Fibroblast of skin of abdomen (primary cell): ENCODE measurements around the gene COL25A1.
"Not testable (repeated sequence)": the region's sequence is repeated elsewhere in the genome, so short reads cannot be mapped to it uniquely, and the experiment has no call there.

ENCODE experiments used
- DNase-seq: peaks from one replicate; pipeline ENCODE4 v3.0.0-alpha.2; 2013

Gene COL25A1

DNA sequence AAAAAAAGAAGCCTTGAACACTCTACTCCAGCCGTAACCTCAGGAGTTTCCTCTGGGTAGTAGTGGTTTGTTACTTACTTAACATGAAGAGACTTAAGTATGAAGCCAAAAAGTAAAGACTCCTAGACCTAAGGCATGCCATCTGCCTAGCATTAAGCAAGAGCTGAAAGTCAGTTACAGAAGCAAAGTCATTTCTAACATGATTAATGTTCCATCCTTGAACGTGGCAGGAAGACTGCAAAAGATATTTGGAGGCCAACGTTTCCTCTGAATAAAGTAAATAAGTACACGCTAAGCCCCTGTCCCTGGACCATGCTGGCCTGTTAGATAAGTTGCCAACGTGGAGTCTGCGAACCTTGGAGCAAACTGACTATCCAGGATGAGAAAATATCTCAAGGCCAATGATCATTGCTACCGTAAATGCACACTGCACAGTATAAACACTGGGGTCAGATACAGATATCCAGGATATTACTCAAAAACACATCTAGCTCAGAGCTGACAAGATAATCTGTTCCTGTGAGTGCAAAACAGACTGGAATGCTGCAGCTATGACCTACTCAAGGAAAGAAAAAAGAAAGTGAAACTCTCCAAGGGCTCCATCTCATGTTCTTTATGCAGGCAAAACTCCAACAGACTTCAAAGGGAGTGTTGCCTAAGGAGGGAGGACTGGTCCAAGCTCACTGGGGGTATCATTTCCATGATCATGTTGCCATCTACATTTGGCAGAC, 255.8 kb downstream of the COL25A1 start:
- DNase-seq: peak; percentile 83

GRCh38 chr4:109044431-109044830, 258.0 kb downstream of the COL25A1 start:
- no peak for DNase-seq

DNA sequence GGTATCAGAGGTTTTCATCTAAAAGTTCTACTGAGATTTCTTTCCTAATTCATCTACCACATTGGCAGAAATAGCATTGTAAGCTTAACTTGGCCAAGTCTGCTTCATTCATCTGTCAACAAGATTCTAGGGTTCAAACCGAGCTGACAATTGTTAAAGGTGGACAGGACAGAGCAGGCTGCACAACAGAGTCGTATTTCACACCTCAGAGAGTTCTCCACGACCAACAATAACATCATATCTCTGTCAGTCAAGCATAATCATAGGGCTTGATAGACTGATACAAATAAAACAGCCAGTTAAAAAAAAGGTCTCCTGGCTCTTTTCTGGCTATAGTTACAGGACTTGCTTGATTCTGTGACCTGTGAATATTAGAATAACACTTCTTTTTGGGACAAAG, 259.2 kb downstream of the COL25A1 start:
- no peak for DNase-seq

DNA sequence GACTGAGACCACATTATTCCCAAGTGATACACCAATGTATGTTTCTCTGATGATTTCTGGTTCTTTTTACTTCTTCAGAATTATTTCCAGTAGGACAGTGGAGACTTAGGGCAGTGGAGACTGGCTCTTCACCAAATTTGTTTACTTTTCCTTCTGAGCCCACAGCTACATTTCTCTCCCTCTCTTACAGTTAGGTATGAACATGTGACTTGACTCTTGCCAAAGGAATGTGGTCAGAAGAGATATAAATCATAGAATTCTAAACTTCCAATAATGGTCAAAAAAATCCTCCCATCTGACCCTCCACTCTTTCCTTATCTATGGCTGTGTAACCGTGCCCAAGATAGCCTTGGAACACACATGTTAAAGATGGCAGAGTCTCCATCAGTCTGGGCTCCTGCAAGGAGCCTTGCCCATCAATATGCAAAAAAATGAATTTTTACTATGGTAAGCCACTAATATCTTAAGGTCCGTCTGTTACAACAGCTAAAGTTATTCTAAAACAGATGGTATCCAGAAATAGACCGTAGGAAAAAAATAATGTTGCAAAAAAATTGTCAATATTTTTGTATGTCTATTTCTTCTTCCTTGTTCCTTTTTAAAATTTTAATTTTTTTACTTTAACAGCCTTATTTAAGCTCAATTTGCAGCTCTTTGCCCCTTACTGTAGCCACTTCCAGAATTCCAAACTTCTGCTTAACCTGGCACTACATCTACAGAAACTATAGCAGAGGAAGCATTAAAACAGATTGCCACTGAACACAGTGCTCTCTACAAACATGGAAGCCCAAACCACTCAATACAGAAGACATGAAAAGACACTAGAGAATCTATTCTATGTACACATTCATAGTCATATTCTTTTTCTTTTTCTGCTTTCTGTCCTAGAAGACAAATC, 260.7 kb downstream of the COL25A1 start:
- DNase-seq: peak; percentile 78

DNA sequence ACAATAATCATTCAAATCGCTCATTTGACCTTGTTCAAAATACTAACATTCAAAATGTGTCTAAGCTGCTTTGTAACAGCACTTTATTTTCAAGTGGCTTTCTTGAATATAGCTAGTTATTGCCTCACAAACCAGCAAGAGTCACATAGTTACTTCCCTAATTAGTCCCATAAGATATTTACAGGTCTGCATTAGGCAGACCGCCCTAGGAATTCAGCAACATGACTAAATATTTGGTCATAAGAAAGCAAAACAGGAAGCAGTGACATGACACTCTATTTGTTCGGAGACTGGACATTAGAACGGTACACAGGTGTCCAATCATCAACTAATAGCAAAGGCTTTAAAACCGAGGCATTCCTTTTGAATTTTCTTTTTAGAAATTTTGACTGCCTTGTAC, 262.0 kb downstream of the COL25A1 start:
- peak; percentile 44 for DNase-seq

GRCh38 chr4:109037026-109037425, 265.4 kb downstream of the COL25A1 start:
- DNase-seq: no peak

GRCh38 chr4:109033993-109034392, 268.5 kb downstream of the COL25A1 start:
- no peak for DNase-seq

DNA sequence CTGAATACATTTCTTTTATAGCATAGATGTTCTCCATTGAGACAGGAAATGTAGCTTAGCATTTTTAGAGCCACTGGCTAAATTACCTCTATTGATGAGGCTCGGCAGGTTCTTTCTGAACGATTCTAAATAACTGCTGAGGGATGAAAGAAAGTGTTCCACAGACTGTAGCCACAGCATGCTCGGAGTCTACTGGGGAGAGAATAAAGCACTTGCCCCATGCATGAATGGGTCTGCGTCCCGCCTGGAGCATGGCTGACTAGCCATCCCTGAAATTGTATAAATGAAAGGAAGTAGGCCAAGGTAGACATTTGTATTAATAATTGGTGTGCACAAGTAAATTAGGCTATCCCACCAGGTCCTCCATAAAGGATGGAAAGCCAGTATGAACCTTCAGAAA, 269.8 kb downstream of the COL25A1 start:
- DNase-seq: no peak

- no peak for DNase-seq
These were observed 272.5 kb downstream of the COL25A1 start for GRCh38 chr4:109029987-109030386.

- DNase-seq: no peak
These were observed 275.4 kb downstream of the COL25A1 start for GRCh38 chr4:109027016-109027500.

DNA sequence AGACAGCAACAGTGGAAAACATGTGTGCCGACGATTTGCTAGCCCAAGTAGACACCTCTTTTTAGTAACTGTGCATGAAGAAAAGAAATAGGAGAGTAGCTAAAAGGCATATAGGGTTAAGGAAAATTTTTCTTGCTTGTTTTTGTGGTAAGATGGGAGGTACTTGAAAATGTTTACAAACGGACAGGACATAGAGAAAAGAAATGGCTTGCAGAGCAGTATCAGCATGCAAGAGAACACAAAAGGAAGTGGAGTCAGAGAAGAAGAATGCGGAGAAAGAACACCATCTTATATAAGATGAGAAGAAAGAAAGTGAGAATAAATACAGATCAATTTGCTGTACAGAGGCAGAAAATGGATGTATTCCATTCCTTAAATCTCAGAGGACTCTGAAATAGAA, 275.9 kb downstream of the COL25A1 start:
- DNase-seq: peak; percentile 44

DNA sequence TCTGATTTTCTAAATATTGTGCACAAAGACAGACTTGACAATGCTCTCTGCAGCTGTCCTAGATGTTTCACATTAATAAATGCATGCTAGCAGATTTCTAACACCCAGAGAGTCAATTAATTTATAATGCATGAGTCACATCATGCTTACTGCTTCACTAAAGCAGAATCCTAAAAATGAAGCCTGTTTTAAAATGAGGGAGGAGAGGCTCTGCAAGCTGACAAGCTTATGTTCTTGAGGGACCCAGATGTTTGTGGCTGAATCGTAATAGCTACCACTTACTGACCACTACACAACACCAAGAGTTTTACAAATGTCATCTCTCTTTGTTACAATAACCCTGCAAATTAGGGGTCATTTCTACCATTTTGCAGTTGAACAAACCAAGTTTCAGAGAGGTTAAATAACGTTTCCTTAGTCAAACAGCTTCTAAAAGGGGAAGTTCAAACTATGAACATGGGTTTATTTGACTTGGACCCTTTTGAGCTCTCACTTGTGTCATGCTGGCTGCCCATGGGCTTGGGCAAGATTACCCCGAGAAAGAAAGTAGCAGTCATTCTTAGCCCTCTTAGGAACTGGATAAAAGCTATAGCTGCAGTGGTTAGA, 276.9 kb downstream of the COL25A1 start:
- peak; percentile 49 for DNase-seq

DNA sequence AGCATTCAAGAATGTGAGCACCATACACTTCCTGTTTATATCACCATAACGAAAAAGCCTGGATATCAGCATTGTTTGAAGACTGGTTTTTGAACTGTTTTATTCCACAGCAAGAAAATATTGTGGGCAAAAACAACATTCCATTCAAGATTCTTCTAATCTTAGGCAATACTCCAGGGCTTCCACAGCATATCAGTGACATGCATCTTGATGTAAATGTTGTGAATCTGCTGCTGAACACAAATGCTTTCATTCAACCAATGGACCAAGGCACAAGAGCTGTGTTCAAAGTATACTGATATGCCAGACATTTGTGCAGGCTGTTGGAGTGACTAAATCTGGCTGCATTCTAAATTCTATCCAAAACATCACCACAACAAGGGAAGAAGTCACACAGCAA, 279.5 kb downstream of the COL25A1 start:
- DNase-seq: peak; percentile 44

DNA sequence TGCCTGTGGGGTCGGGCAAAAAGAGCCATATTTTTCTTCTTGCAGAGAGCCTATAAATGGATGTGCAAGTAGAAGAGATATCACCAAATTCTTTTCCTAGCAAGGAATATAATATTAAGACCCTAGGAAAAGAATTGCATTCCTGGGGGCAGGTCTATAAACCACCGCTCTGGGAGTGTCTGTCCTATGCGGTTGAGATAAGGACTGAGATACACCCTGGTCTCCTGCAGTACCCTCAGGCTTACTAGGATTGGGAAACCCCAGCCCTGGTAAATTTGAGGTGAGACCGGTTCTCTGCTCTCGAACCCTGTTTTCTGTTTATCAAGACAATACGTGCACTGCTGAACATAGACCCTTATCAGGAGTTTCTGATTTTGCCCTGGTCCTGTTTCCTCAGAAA, 280.8 kb downstream of the COL25A1 start:
- not testable (repeated sequence) for DNase-seq

DNA sequence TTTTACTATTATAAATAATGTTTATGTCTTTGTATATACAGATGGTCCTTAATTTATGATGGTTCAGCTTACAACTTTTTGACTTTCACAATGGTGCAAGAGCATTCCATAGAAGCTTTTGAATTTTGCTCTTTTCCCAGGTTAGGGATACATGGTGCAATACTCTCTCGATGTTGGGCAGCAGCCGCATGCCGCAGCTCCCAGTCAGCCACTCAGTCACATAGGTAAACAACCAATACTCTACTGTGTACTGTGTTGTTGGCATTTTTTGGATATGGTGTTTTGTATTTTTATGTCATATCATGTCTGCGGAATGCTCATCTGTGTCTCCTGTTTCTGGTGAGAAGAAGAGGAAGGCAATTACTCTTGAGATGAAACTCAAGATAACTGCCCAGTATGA, 281.6 kb downstream of the COL25A1 start:
- DNase-seq: no peak

DNA sequence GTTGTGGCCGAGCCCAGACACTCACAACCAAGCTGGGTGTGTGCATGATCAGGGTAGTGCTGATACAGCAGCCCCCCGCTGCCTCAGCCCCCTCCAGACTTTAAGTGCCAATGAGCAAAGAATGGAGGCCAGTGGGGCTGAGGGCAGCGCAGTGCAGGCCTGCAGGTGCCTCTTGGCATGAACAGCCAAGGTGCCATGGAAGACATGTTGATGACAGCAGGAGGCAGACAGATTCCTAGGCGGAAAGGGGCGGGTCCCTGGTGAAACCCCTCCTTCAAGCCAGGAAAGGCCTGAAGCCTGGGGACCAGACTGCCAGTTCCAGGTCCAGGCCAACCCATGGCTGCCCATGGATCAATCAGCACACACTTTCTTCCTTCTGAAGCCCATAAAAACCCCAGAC, 286.3 kb downstream of the COL25A1 start:
- DNase-seq: no peak

DNA sequence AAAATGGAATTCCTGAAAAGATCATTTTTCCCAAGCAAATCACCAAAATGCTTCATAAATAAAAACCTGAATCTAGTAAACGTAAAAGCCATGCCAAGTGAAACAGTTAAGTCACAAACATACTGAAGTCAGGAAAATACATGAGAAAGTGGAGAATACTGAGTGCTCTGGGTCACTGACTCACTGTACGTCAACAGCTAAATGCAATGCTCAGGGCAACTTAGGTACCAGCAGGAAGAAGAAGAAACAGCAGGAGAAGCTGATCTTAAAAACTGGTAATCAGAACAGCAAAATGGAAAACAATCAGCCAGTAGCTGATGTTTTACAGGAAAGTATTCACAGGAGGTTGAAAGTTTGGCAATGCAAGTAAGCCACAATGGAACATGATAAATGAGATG, 287.0 kb downstream of the COL25A1 start:
- no peak for DNase-seq

GRCh38 chr4:109014593-109015412, 287.7 kb downstream of the COL25A1 start:
- no peak for DNase-seq

GRCh38 chr4:109012286-109012880, 290.1 kb downstream of the COL25A1 start:
- DNase-seq: no peak

DNA sequence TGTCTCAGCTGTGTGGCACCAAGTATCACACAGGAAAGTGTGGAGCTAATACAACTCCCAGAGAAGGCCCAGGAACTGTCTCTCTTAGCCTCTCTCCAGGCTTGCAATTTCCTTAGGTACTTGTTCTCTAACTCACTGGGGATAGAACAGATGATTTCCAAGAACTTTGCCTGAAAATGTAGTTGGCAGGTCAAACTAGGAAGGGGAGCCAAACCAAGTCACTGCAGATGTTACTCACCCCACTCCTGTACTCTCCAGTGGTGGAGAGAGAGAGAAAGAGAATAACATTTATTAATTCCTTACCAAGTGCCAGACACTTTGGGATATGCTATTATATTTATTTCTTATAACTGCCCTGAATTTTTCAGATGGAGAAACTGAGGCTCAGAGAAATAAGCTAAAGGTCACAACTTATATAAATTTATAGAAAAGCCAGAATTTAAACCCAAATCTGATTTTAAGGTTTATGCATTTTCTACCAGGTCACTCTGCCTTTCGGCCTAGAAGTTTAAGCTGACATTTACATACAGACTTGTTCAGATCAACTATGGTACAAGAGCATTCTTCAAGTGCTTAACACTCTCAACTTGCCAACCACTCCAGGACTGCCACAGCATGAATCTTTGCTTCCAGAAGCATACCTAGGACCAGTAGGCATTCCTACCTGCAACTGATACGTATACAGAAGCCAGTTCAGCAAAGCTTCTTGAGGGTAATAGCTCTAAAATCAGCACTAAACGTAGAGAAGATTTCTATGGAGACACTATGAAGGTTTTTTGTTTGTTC, 291.0 kb downstream of the COL25A1 start:
- no peak for DNase-seq

DNA sequence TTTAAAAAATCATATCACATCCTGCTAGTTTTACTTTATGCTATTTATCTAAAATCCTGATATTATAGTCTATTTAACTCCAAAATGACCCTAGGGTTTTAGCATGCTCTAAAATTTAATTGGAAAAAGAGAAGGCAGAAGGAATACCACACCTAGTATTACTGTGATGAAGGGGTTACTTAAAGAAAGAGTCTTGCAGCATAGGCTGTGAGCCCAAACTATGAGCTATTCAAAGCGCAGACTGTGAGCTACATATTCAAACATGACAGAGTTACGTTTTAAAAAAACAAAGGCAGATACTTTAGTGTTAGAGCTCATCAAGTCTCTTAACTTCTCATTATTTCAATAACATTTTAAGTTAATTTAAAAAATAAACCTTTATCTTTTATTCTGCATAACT, 291.9 kb downstream of the COL25A1 start:
- peak; percentile 13 for DNase-seq
